ENCODE data around the gene CAPN13.

The CAPN13 gene

DNA sequence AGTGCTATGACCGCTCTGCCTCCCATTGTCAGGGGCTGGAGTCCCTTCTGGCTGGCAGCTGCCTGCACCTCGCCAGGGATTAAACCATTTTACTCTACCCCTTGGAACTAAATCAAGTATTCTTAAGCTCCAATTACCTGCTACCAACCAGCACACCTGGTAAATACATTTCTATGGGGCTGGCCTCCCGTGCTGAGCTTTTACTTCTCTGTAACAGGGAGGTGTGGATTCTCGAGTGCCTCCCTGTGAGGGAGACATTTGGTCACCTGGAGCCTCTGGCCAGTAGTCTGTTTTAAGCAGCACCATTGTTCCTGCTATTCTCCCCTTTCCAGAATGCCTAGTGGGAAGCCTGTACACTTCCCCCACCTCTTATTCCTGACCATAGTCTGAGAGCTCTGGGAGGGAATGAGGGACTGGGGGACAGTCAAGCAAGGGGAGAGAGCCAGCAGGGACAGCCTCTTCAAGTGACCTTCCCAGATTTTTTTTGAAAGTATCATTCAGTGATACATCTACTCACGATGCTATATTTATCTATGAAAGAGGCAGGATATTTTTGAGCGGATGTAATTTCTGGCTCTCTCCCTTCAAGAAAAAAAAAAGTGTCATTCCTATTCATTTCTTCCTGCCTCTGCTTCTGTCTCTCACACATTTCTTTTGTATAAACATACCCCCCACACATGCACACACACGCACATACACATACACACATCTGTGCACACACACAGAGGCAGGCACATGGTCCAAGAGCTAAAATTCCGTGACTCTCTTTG lies 112.8 kb downstream of the CAPN13 start:
- no peaks in the 10 kb centered on the region for H3K4me1 ChIP-seq (ENCODE audit: low read length)
- no peaks in the 10 kb centered on the region for H3K79me2 ChIP-seq (ENCODE audit: low read length)
- H3F3A ChIP-seq (ENCODE audit: insufficient read depth, low read length): no peaks in the 10 kb centered on the region
- no peak overlapping the region for H3K4me3 ChIP-seq (ENCODE audit: low read length)
- no peak overlapping the region for H3K9ac ChIP-seq (ENCODE audit: low read length)
- H2AFZ ChIP-seq (ENCODE audit: low read length): no peak overlapping the region
- no peaks in the 10 kb centered on the region for H3K27me3 ChIP-seq (replicated peaks; ENCODE audit: insufficient read depth, low read length)
- H3K27ac ChIP-seq (ENCODE audit: low read length): no peak overlapping the region
- no peaks in the 10 kb centered on the region for H3K36me3 ChIP-seq (replicated peaks; ENCODE audit: insufficient read depth, low read length)
- DNase-seq: no peak
- no peak overlapping the region for H3K4me2 ChIP-seq (ENCODE audit: low read depth, low read length)
- no peaks in the 10 kb centered on the region for H3K9me2 ChIP-seq (replicated peaks; ENCODE audit: insufficient read depth, low read length)
- no peaks in the 10 kb centered on the region for H4K20me1 ChIP-seq (ENCODE audit: insufficient read depth, low read length)
- no peak for TF ChIP-seq EZH2 (optimal IDR thresholded peaks at IDR 0.05; ENCODE audit: low read depth, low read length)
- TF ChIP-seq, protein P1, sequence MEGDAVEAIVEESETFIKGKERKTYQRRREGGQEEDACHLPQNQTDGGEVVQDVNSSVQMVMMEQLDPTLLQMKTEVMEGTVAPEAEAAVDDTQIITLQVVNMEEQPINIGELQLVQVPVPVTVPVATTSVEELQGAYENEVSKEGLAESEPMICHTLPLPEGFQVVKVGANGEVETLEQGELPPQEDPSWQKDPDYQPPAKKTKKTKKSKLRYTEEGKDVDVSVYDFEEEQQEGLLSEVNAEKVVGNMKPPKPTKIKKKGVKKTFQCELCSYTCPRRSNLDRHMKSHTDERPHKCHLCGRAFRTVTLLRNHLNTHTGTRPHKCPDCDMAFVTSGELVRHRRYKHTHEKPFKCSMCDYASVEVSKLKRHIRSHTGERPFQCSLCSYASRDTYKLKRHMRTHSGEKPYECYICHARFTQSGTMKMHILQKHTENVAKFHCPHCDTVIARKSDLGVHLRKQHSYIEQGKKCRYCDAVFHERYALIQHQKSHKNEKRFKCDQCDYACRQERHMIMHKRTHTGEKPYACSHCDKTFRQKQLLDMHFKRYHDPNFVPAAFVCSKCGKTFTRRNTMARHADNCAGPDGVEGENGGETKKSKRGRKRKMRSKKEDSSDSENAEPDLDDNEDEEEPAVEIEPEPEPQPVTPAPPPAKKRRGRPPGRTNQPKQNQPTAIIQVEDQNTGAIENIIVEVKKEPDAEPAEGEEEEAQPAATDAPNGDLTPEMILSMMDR (IDR thresholded peaks at IDR 0.05; ENCODE audit: low read length): no peak
- no peak for TF ChIP-seq EZH2phosphoT487 (IDR thresholded peaks at IDR 0.05; ENCODE audit: low read length)
- no peaks in the 10 kb centered on the region for H3K9me3 ChIP-seq (replicated peaks; ENCODE audit: insufficient read depth, low read length)

DNA sequence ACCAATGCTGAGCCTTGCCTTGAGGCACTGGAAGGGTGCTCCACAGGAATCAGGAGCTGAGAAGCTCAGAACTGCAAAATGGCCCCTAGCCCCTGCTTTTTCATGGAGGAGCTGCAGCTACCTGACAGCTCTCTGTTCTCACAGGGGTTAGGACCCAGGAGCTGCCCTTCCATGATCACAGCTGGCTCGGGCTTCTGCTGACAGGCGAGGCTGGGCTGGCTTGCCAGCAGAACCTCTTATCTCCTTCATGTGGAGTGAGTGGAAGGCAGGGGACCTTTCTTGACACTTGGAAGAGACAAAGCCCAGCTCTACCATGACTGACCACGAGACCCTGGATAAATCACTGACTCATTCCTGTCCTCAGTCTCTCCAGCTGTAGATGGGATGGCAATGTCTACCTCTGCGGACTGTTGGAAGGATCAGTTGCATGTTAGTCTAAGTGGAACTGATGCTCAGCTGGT lies 113.4 kb downstream of the CAPN13 start:
- no peak overlapping the region for H3K27ac ChIP-seq (ENCODE audit: low read length)

DNA sequence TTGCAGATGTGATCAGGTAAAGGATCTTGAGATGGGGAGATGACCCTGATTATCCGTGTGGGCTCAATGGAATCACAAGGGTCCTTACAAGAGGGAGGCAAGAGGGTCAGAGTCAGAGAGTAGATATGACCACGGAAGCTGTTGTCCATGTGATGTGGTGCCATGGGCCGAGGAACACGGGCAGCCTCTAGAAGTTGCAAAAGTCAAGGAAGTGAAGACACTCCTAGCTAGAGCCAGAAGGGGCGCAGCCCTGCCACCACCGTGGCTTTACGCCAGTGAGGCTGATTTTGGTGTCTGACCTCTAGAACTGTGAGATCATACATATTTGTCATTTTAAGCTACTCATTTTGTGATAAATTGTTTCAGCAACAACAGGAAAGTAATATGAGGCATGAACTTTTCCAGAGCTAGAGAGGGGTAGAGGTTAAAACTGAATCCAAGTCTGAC lies 114.4 kb downstream of the CAPN13 start:
- H2AFZ ChIP-seq (ENCODE audit: low read length): no peak overlapping the region
- no peak overlapping the region for H3K4me3 ChIP-seq (ENCODE audit: low read length)
- no peaks in the 10 kb centered on the region for H4K20me1 ChIP-seq (ENCODE audit: insufficient read depth, low read length)
- no peaks in the 10 kb centered on the region for H3K36me3 ChIP-seq (replicated peaks; ENCODE audit: insufficient read depth, low read length)
- no peaks in the 10 kb centered on the region for H3F3A ChIP-seq (ENCODE audit: insufficient read depth, low read length)
- H3K9me3 ChIP-seq (replicated peaks; ENCODE audit: insufficient read depth, low read length): no peaks in the 10 kb centered on the region
- DNase-seq: no peak
- H3K27ac ChIP-seq (ENCODE audit: low read length): no peak overlapping the region
- H3K9me2 ChIP-seq (replicated peaks; ENCODE audit: insufficient read depth, low read length): no peaks in the 10 kb centered on the region
- no peaks in the 10 kb centered on the region for H3K27me3 ChIP-seq (replicated peaks; ENCODE audit: insufficient read depth, low read length)
- H3K79me2 ChIP-seq (ENCODE audit: low read length): no peaks in the 10 kb centered on the region
- no peak overlapping the region for H3K4me2 ChIP-seq (ENCODE audit: low read depth, low read length)
- TF ChIP-seq EZH2phosphoT487 (IDR thresholded peaks at IDR 0.05; ENCODE audit: low read length): no peak
- TF ChIP-seq EZH2 (optimal IDR thresholded peaks at IDR 0.05; ENCODE audit: low read depth, low read length): no peak
- TF ChIP-seq, protein P1 (IDR thresholded peaks at IDR 0.05; ENCODE audit: low read length): no peak
- H3K9ac ChIP-seq (ENCODE audit: low read length): no peak overlapping the region
- no peaks in the 10 kb centered on the region for H3K4me1 ChIP-seq (ENCODE audit: low read length)

More for the DNA sequence above, 113.4 kb downstream of the CAPN13 start:
- H3K4me3 ChIP-seq (ENCODE audit: low read length): no peak overlapping the region
- H3K9me3 ChIP-seq (replicated peaks; ENCODE audit: insufficient read depth, low read length): no peaks in the 10 kb centered on the region
- no peaks in the 10 kb centered on the region for H3K4me1 ChIP-seq (ENCODE audit: low read length)
- H3K9me2 ChIP-seq (replicated peaks; ENCODE audit: insufficient read depth, low read length): no peaks in the 10 kb centered on the region
- no peak overlapping the region for H2AFZ ChIP-seq (ENCODE audit: low read length)
- H3K36me3 ChIP-seq (replicated peaks; ENCODE audit: insufficient read depth, low read length): no peaks in the 10 kb centered on the region
- no peaks in the 10 kb centered on the region for H4K20me1 ChIP-seq (ENCODE audit: insufficient read depth, low read length)
- no peaks in the 10 kb centered on the region for H3K79me2 ChIP-seq (ENCODE audit: low read length)
- no peak overlapping the region for H3K4me2 ChIP-seq (ENCODE audit: low read depth, low read length)
- H3K9ac ChIP-seq (ENCODE audit: low read length): no peak overlapping the region
- TF ChIP-seq, protein P1 (IDR thresholded peaks at IDR 0.05; ENCODE audit: low read length): no peak
- no peak for TF ChIP-seq EZH2 (optimal IDR thresholded peaks at IDR 0.05; ENCODE audit: low read depth, low read length)
- TF ChIP-seq EZH2phosphoT487 (IDR thresholded peaks at IDR 0.05; ENCODE audit: low read length): no peak
- DNase-seq: no peak
- H3K27me3 ChIP-seq (replicated peaks; ENCODE audit: insufficient read depth, low read length): no peaks in the 10 kb centered on the region
- H3F3A ChIP-seq (ENCODE audit: insufficient read depth, low read length): no peaks in the 10 kb centered on the region
